HepG2 (cell line): ENCODE results near the gene ZC3H18.

Experiments used
- ELF1 ChIP-seq: sonication (generic); formaldehyde crosslinking; IDR thresholded peaks from 2 replicates; pipeline ENCODE4 v1.4.0; 2020; ENCODE audit warnings: missing genetic modification reagents
- FOXJ3 ChIP-seq: sonication (generic); formaldehyde crosslinking; IDR thresholded peaks from 2 replicates; pipeline ENCODE4 v1.4.0; 2020; ENCODE audit warnings: missing genetic modification reagents, mild to moderate bottlenecking, borderline replicate concordance
- GPN1 ChIP-seq: sonication (generic); formaldehyde crosslinking; IDR thresholded peaks from 2 replicates; pipeline ENCODE4 v1.5.1; 2020; ENCODE audit warnings: missing genetic modification reagents, borderline replicate concordance
- NCOA5 ChIP-seq: sonication (generic); formaldehyde crosslinking; IDR thresholded peaks from 2 replicates; pipeline ENCODE4 v1.4.0; 2020; ENCODE audit warnings: missing genetic modification reagents
- POLR2A ChIP-seq, 2 experiments: IDR thresholded peaks; 2 replicates each; pipeline ENCODE4 v1.6.1; 2011; ENCODE audit warnings: low read depth in 2 of 2, low read length in 2 of 2, mild to moderate bottlenecking in 1 of 2, moderate library complexity in 1 of 2; ENCODE audit not compliant: insufficient read depth in 1 of 2
- RAD21 ChIP-seq: fragments of 450-650 bp; formaldehyde crosslinking; IDR thresholded peaks from 2 replicates; pipeline ENCODE4 v1.5.0; 2020; ENCODE audit warnings: mild to moderate bottlenecking
- SAP130 ChIP-seq: IDR thresholded peaks from 2 replicates; pipeline ENCODE4 v1.6.1; 2016; ENCODE audit warnings: low read depth
- SIN3A ChIP-seq: IDR thresholded peaks from 2 replicates; pipeline ENCODE4 v1.6.1; 2011; ENCODE audit warnings: low read depth, mild to moderate bottlenecking, control low read depth, low read length, borderline replicate concordance
- SUZ12 ChIP-seq: fragments of 150-350 bp; IDR thresholded peaks from 2 replicates; pipeline ENCODE4 v1.6.1; 2014; ENCODE audit warnings: low read depth, low read length
- SYNCRIP ChIP-seq: fragments of 200-400 bp; formaldehyde crosslinking; IDR thresholded peaks from 2 replicates; pipeline ENCODE4 v1.6.1; 2018; ENCODE audit warnings: mild to moderate bottlenecking, low read depth, low read length; ENCODE audit not compliant: insufficient read depth
- TF ChIP-seq, protein P1 (sequence below): sonication (generic); formaldehyde crosslinking; IDR thresholded peaks from 2 replicates; pipeline ENCODE4 v1.4.0; 2020; ENCODE audit warnings: missing genetic modification reagents, mild to moderate bottlenecking, borderline replicate concordance
- TF ChIP-seq, protein P2 (sequence below), 2 experiments: IDR thresholded peaks; 2 replicates each; pipeline ENCODE4 v1.6.1; 2011 to 2012; ENCODE audit warnings: low read length in 2 of 2, borderline replicate concordance in 1 of 2, low read depth in 1 of 2, mild to moderate bottlenecking in 1 of 2, moderate library complexity in 1 of 2

DNA sequence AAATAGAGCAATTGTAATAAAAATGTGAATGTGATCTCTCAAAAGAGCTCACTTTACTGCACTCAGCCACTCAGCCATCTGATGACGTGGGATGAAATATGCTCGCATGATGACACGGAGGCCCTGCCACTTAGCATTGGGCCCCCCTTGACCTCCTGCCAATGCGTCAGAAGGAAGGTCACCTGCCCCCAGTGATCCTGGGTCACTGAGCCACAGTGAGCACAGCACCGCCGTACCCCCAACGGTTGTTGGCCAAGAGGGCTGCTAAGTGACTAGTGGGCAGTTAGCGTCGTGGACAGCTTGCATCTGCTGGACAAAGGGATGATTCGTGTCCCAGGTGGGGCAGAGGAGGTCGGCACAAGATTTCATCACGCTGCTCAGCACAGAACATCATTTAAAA is 22.9 kb downstream of the ZC3H18 start:
- no peak for TF ChIP-seq SAP130 (CRISPR knock-in tag)
- TF ChIP-seq SUZ12, result no peak
- TF ChIP-seq FOXJ3 (CRISPR knock-in tag), result no peak
- no peak for TF ChIP-seq SIN3A
- no peak for TF ChIP-seq GPN1 (CRISPR knock-in tag)
- no peak for TF ChIP-seq POLR2A (IDR thresholded peaks at IDR 0.05; ENCODE audit: insufficient read depth in 1 of 2, low read depth in 2 of 2, low read length in 2 of 2)
- TF ChIP-seq RAD21 (CRISPR knock-in tag), result no peak
- TF ChIP-seq SYNCRIP, result no peak
- TF ChIP-seq, protein P1, sequence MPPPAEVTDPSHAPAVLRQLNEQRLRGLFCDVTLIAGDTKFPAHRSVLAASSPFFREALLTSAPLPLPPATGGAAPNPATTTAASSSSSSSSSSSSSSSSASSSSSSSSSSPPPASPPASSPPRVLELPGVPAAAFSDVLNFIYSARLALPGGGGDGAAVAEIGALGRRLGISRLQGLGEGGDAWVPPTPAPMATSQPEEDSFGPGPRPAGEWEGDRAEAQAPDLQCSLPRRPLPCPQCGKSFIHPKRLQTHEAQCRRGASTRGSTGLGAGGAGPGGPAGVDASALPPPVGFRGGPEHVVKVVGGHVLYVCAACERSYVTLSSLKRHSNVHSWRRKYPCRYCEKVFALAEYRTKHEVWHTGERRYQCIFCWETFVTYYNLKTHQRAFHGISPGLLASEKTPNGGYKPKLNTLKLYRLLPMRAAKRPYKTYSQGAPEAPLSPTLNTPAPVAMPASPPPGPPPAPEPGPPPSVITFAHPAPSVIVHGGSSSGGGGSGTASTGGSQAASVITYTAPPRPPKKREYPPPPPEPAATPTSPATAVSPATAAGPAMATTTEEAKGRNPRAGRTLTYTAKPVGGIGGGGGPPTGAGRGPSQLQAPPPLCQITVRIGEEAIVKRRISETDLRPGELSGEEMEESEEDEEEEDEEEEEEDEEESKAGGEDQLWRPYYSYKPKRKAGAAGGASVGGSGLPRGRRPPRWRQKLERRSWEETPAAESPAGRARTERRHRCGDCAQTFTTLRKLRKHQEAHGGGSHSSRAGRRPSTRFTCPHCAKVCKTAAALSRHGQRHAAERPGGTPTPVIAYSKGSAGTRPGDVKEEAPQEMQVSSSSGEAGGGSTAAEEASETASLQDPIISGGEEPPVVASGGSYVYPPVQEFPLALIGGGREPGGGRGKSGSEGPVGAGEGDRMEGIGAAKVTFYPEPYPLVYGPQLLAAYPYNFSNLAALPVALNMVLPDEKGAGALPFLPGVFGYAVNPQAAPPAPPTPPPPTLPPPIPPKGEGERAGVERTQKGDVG, result no peak
- TF ChIP-seq, protein P2, sequence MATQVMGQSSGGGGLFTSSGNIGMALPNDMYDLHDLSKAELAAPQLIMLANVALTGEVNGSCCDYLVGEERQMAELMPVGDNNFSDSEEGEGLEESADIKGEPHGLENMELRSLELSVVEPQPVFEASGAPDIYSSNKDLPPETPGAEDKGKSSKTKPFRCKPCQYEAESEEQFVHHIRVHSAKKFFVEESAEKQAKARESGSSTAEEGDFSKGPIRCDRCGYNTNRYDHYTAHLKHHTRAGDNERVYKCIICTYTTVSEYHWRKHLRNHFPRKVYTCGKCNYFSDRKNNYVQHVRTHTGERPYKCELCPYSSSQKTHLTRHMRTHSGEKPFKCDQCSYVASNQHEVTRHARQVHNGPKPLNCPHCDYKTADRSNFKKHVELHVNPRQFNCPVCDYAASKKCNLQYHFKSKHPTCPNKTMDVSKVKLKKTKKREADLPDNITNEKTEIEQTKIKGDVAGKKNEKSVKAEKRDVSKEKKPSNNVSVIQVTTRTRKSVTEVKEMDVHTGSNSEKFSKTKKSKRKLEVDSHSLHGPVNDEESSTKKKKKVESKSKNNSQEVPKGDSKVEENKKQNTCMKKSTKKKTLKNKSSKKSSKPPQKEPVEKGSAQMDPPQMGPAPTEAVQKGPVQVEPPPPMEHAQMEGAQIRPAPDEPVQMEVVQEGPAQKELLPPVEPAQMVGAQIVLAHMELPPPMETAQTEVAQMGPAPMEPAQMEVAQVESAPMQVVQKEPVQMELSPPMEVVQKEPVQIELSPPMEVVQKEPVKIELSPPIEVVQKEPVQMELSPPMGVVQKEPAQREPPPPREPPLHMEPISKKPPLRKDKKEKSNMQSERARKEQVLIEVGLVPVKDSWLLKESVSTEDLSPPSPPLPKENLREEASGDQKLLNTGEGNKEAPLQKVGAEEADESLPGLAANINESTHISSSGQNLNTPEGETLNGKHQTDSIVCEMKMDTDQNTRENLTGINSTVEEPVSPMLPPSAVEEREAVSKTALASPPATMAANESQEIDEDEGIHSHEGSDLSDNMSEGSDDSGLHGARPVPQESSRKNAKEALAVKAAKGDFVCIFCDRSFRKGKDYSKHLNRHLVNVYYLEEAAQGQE (IDR thresholded peaks at IDR 0.05; ENCODE audit: borderline replicate concordance in 1 of 2, low read depth in 1 of 2, low read length in 2 of 2), result no peak
- no peak for TF ChIP-seq ELF1
- no peak for TF ChIP-seq NCOA5 (CRISPR knock-in tag)
